GM21723 (cell line): Measurements from ENCODE around the gene GNPTAB.
A peak's percentile ranks its signal among the peaks of the same experiment; 100 is the strongest.

ENCODE experiments used
- ATAC-seq: cut with Tn5 transposase; IDR thresholded peaks from one replicate; pipeline ENCODE4 v1.9.1; 2021; ENCODE audit warnings: mild to moderate bottlenecking, moderate library complexity; ENCODE audit not compliant: unreplicated experiment

Gene GNPTAB

GRCh38 chr12:101809208-101809607 lies 21.6 kb downstream of the GNPTAB start:
- no peak for ATAC-seq

GRCh38 chr12:101806265-101806664 lies 24.5 kb downstream of the GNPTAB start:
- ATAC-seq, result no peak

- peak; percentile 24 for ATAC-seq
Measured at GRCh38 chr12:101804409-101804808, 26.4 kb downstream of the GNPTAB start.

GRCh38 chr12:101803978-101804377 lies 26.8 kb downstream of the GNPTAB start:
- ATAC-seq, result peak; percentile 59

GRCh38 chr12:101802486-101802885 lies 28.3 kb downstream of the GNPTAB start:
- no peak for ATAC-seq

- no peak for ATAC-seq
Measured at GRCh38 chr12:101799774-101800173, 31.0 kb downstream of the GNPTAB start.

GRCh38 chr12:101795786-101796185 lies 35.0 kb downstream of the GNPTAB start:
- ATAC-seq, result no peak

- no peak for ATAC-seq
Measured at GRCh38 chr12:101795013-101795412, 35.7 kb downstream of the GNPTAB start.

GRCh38 chr12:101794574-101794973 lies 36.2 kb downstream of the GNPTAB start:
- ATAC-seq, result no peak

GRCh38 chr12:101793401-101793800 lies 37.4 kb downstream of the GNPTAB start:
- peak; percentile 62 for ATAC-seq

- no peak for ATAC-seq
Measured at GRCh38 chr12:101792046-101792931, 38.5 kb downstream of the GNPTAB start.

- no peak for ATAC-seq
Measured at GRCh38 chr12:101789171-101789570, 41.6 kb downstream of the GNPTAB start.

GRCh38 chr12:101785671-101786070 lies 45.1 kb downstream of the GNPTAB start:
- no peak for ATAC-seq

- no peak for ATAC-seq
Measured at GRCh38 chr12:101784376-101784775, 46.4 kb downstream of the GNPTAB start.

GRCh38 chr12:101783838-101784237 lies 46.9 kb downstream of the GNPTAB start:
- no peak for ATAC-seq

- no peak for ATAC-seq
Measured at GRCh38 chr12:101783150-101783549, 47.6 kb downstream of the GNPTAB start.

GRCh38 chr12:101782273-101782731 lies 48.5 kb downstream of the GNPTAB start:
- no peak for ATAC-seq

GRCh38 chr12:101781834-101782233 lies 48.9 kb downstream of the GNPTAB start:
- ATAC-seq, result no peak

- ATAC-seq, result no peak
Measured at GRCh38 chr12:101780599-101780998, 50.2 kb downstream of the GNPTAB start.

GRCh38 chr12:101779626-101780025 lies 51.1 kb downstream of the GNPTAB start:
- ATAC-seq, result no peak

- ATAC-seq, result no peak
Measured at GRCh38 chr12:101779200-101779599, 51.6 kb downstream of the GNPTAB start.

GRCh38 chr12:101777978-101778377 lies 52.8 kb downstream of the GNPTAB start:
- ATAC-seq, result no peak

- no peak for ATAC-seq
Measured at GRCh38 chr12:101777485-101777884, 53.3 kb downstream of the GNPTAB start.
